Measurements from ENCODE around the gene SGCD. TPM values are rescaled to one million over a fixed set of nuclear protein-coding genes. Genes with fewer than 3 reads are reported as not detected.

Gene SGCD
- total and polyA plus RNA-seq, 8 donors = 10.4 to 15.8 (median 12.5) TPM

GRCh38 chr5:156354571-156354970 is 27.6 kb downstream of the SGCD start:
- no peak overlapping the region for H3K4me3 ChIP-seq
- H3K9me3 ChIP-seq = no peaks in the 10 kb centered on the region
- intact Hi-C loops (cut with DNase I) = no loop called here
- DNase-seq (no peak), ATAC-seq (no peak)
- H3K27ac ChIP-seq = no peak overlapping the region
- H3K27me3 ChIP-seq = no peaks in the 10 kb centered on the region
- no peaks in the 10 kb centered on the region for H3K4me1 ChIP-seq
- no peaks in the 10 kb centered on the region for H3K36me3 ChIP-seq
- TF ChIP-seq CTCF (IDR thresholded peaks at IDR 0.05) = no peak

GRCh38 chr5:156356238-156356637 is 29.3 kb downstream of the SGCD start:
- Histone ChIP-seq H3K4me3 (no peak overlapping the region), H3K9me3 (no peaks in the 10 kb centered on the region), H3K36me3 (no peaks in the 10 kb centered on the region), H3K27me3 (no peaks in the 10 kb centered on the region), H3K27ac (no peak overlapping the region), H3K4me1 (no peaks in the 10 kb centered on the region)
- no peak for TF ChIP-seq CTCF (IDR thresholded peaks at IDR 0.05)
- intact Hi-C loops (cut with DNase I) = no loop called here
- no peak for DNase-seq
- ATAC-seq = no peak

GRCh38 chr5:156359476-156359875 is 32.5 kb downstream of the SGCD start:
- Histone ChIP-seq H3K4me3 (no peak overlapping the region), H3K27me3 (no peaks in the 10 kb centered on the region), H3K4me1 (no peaks in the 10 kb centered on the region), H3K9me3 (no peaks in the 10 kb centered on the region), H3K27ac (no peak overlapping the region), H3K36me3 (no peaks in the 10 kb centered on the region)
- no peak for TF ChIP-seq CTCF (IDR thresholded peaks at IDR 0.05)
- no peak for DNase-seq
- no peak for ATAC-seq
- intact Hi-C loops (cut with DNase I) = no loop called here

- no peak for TF ChIP-seq CTCF (IDR thresholded peaks at IDR 0.05)
- Histone ChIP-seq H3K27me3 (no peaks in the 10 kb centered on the region), H3K9me3 (no peaks in the 10 kb centered on the region), H3K4me3 (no peak overlapping the region), H3K27ac (no peak overlapping the region), H3K4me1 (no peaks in the 10 kb centered on the region), H3K36me3 (no peaks in the 10 kb centered on the region)
- ATAC-seq (no peak), DNase-seq (no peak)
- intact Hi-C loops (cut with DNase I) = no loop called here
Observed at GRCh38 chr5:156361436-156362109, 34.6 kb downstream of the SGCD start.

GRCh38 chr5:156363861-156364260 is 36.9 kb downstream of the SGCD start:
- H3K4me3 ChIP-seq = no peak overlapping the region
- no peaks in the 10 kb centered on the region for H3K9me3 ChIP-seq
- no peaks in the 10 kb centered on the region for H3K4me1 ChIP-seq
- no peaks in the 10 kb centered on the region for H3K27me3 ChIP-seq
- no peak overlapping the region for H3K27ac ChIP-seq
- DNase-seq (no peak), ATAC-seq (no peak)
- intact Hi-C loops (cut with DNase I) = no loop called here
- no peaks in the 10 kb centered on the region for H3K36me3 ChIP-seq
- TF ChIP-seq CTCF (IDR thresholded peaks at IDR 0.05) = no peak
